ENCODE data around the gene STARD5.

DNA sequence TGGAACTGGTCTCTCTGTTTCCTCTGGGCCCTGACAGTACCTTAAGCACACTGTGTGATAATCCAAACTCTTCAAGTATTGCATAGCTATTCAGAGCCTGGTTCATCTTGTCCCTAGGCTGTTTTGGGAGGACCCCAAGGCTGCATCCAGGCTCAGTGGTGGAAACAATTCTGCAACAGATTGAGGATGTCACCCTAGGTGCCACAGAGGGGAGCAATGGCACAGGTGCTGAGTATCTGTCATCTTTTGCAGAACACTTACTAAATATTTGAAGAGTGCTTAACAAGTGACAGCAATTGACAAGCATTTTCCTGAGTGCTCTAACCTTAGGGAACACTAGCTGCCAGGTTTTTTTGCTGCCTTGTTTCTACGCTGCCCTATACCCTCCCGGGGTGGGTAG lies 27.8 kb downstream of the STARD5 start:
- TF ChIP-seq, protein P1, sequence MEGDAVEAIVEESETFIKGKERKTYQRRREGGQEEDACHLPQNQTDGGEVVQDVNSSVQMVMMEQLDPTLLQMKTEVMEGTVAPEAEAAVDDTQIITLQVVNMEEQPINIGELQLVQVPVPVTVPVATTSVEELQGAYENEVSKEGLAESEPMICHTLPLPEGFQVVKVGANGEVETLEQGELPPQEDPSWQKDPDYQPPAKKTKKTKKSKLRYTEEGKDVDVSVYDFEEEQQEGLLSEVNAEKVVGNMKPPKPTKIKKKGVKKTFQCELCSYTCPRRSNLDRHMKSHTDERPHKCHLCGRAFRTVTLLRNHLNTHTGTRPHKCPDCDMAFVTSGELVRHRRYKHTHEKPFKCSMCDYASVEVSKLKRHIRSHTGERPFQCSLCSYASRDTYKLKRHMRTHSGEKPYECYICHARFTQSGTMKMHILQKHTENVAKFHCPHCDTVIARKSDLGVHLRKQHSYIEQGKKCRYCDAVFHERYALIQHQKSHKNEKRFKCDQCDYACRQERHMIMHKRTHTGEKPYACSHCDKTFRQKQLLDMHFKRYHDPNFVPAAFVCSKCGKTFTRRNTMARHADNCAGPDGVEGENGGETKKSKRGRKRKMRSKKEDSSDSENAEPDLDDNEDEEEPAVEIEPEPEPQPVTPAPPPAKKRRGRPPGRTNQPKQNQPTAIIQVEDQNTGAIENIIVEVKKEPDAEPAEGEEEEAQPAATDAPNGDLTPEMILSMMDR (IDR thresholded peaks at IDR 0.05), result no peak
- TF ChIP-seq POLR2A (IDR thresholded peaks at IDR 0.05), result no peak
- no peak for TF ChIP-seq POLR2AphosphoS5 (IDR thresholded peaks at IDR 0.05)
- no peak for TF ChIP-seq EP300 (IDR thresholded peaks at IDR 0.05)
